IMR-90 (cell line): ENCODE results near the gene PDGFC. TPM values are rescaled to one million over a fixed set of nuclear protein-coding genes. Genes with fewer than 3 reads are reported as not detected.

ENCODE experiments used
- ATAC-seq: fragments of 200-7000 bp; cut with Tn5 transposase; 2 replicates; pipeline ENCODE4 v1.9.1; 2020; ENCODE audit warnings: low read depth, mild to moderate bottlenecking, moderate library complexity
- BruUV-seq: library from RNA; stranded (reverse); fragments of 400-500 nt; replicated peaks from 2 replicates; lab custom pipeline; 2021; lab: Mats Ljungman, UMichigan
- CTCF ChIA-PET: fragments of 300-600 bp; formaldehyde crosslinking; extraction: SDS; loops from one replicate; lab custom pipeline; 2021; ENCODE audit warnings: antibody characterized with exemption; lab: Yijun Ruan, JAX
- POLR2A ChIA-PET: fragments of 300-600 bp; sonication (Branson Sonifier 250); formaldehyde crosslinking; loops from one replicate; lab custom pipeline; 2022; ENCODE audit warnings: antibody characterized with exemption; ENCODE audit not compliant: unreplicated experiment; lab: Charles Lee
- DNase-seq: peaks from one replicate; pipeline ENCODE4 v3.0.0; 2013
- H2AFZ ChIP-seq: replicated peaks from 2 replicates; pipeline ENCODE3; 2013; ENCODE audit warnings: low read length, mild to moderate bottlenecking; ENCODE audit not compliant: poor library complexity
- H2AK5ac ChIP-seq: 2 replicates; pipeline ENCODE4 v1.6.1; 2013; ENCODE audit warnings: low read depth, low read length, inconsistent platforms
- H2AK9ac ChIP-seq: replicated peaks from 2 replicates; pipeline ENCODE3; 2013; ENCODE audit warnings: mild to moderate bottlenecking, low read depth, low read length, moderate library complexity; ENCODE audit not compliant: poor library complexity
- H2BK120ac ChIP-seq: 2 replicates; pipeline ENCODE4 v1.6.1; 2013; ENCODE audit warnings: low read depth, low read length, inconsistent platforms
- H2BK15ac ChIP-seq: 3 replicates; pipeline ENCODE4 v1.6.1; 2013; ENCODE audit warnings: low read depth, low read length, inconsistent platforms
- H2BK20ac ChIP-seq: 2 replicates; pipeline ENCODE4 v1.6.1; 2013; ENCODE audit warnings: low read depth, mild to moderate bottlenecking, inconsistent platforms, low read length, moderate library complexity
- H2BK5ac ChIP-seq: 2 replicates; pipeline ENCODE4 v1.6.1; 2013; ENCODE audit warnings: mild to moderate bottlenecking, low read depth, low read length, inconsistent platforms; ENCODE audit not compliant: poor library complexity, severe bottlenecking
- H3K14ac ChIP-seq: replicated peaks from 2 replicates; pipeline ENCODE4 v1.6.1; 2013; ENCODE audit warnings: low read depth, low read length, inconsistent platforms
- H3K18ac ChIP-seq: 2 replicates; pipeline ENCODE4 v1.6.1; 2013; ENCODE audit warnings: low read depth, low read length, control low read depth
- H3K23ac ChIP-seq: 2 replicates; pipeline ENCODE4 v1.6.1; 2013; ENCODE audit warnings: low read depth, low read length, inconsistent platforms
- H3K27ac ChIP-seq: 2 replicates; pipeline ENCODE4 v1.5.1; 2013; ENCODE audit warnings: mild to moderate bottlenecking, control low read depth, low read length; ENCODE audit not compliant: insufficient read depth
- H3K27me3 ChIP-seq: 2 replicates; pipeline ENCODE4 v1.6.1; 2013; ENCODE audit warnings: low read length; ENCODE audit not compliant: control insufficient read depth, insufficient read depth
- H3K36me3 ChIP-seq: 2 replicates; pipeline ENCODE4 v1.6.1; 2013; ENCODE audit warnings: low read length, mixed read lengths; ENCODE audit not compliant: control insufficient read depth, insufficient read depth
- H3K4ac ChIP-seq: 2 replicates; pipeline ENCODE4 v1.6.1; 2013; ENCODE audit warnings: low read depth, low read length, inconsistent platforms
- H3K4me1 ChIP-seq: 2 replicates; pipeline ENCODE4 v1.6.1; 2013; ENCODE audit warnings: low read length, mixed read lengths; ENCODE audit not compliant: control insufficient read depth, insufficient read depth
- H3K4me2 ChIP-seq: 2 replicates; pipeline ENCODE4 v1.6.1; 2013; ENCODE audit warnings: low read depth, mild to moderate bottlenecking, control low read depth, low read length, moderate library complexity
- H3K4me3 ChIP-seq: 2 replicates; pipeline ENCODE4 v1.5.1; 2013; ENCODE audit warnings: low read depth, mild to moderate bottlenecking, control low read depth, low read length, moderate library complexity; ENCODE audit not compliant: insufficient read depth
- H3K56ac ChIP-seq: 2 replicates; pipeline ENCODE4 v1.6.1; 2013; ENCODE audit warnings: low read length, inconsistent platforms; ENCODE audit not compliant: insufficient read depth; ENCODE audit errors: extremely low read depth
- H3K79me1 ChIP-seq, 2 experiments: 2 replicates each; pipeline ENCODE4 v1.6.1; 2013; ENCODE audit warnings: low read length in 2 of 2, inconsistent platforms in 1 of 2, low read depth in 1 of 2
- H3K9ac ChIP-seq: 2 replicates; pipeline ENCODE4 v1.6.1; 2013; ENCODE audit warnings: low read depth, low read length, control low read depth
- H3K9me1 ChIP-seq: 2 replicates; pipeline ENCODE4 v1.6.1; 2013; ENCODE audit warnings: low read length, inconsistent platforms; ENCODE audit not compliant: insufficient read depth
- H3K9me3 ChIP-seq: 2 replicates; pipeline ENCODE4 v1.6.1; 2013; ENCODE audit warnings: low read length; ENCODE audit not compliant: control insufficient read depth, insufficient read depth
- H4K20me1 ChIP-seq: 2 replicates; pipeline ENCODE4 v1.6.1; 2013; ENCODE audit warnings: low read length, inconsistent platforms; ENCODE audit not compliant: insufficient read depth
- H4K5ac ChIP-seq: 2 replicates; pipeline ENCODE4 v1.6.1; 2013; ENCODE audit warnings: mild to moderate bottlenecking, low read depth, low read length, control low read depth
- H4K8ac ChIP-seq, 2 experiments: 2 replicates each; pipeline ENCODE4 v1.6.1; 2013; ENCODE audit warnings: low read depth in 2 of 2, low read length in 2 of 2, control low read depth in 1 of 2, inconsistent platforms in 1 of 2
- H4K91ac ChIP-seq: 2 replicates; pipeline ENCODE4 v1.6.1; 2013; ENCODE audit warnings: low read depth, low read length, inconsistent platforms; ENCODE audit not compliant: insufficient read depth
- BHLHE40 ChIP-seq: fragments of 150-350 bp; IDR thresholded peaks from 2 replicates; pipeline ENCODE4 v1.6.1; 2016; ENCODE audit warnings: mild to moderate bottlenecking, low read depth, low read length
- CEBPB ChIP-seq: IDR thresholded peaks from 2 replicates; pipeline ENCODE4 v1.6.1; 2012; ENCODE audit warnings: low read depth, low read length, improper control_type of control experiment
- CHD1 ChIP-seq: IDR thresholded peaks from 2 replicates; pipeline ENCODE4 v1.6.1; 2012; ENCODE audit warnings: low read depth, low read length, improper control_type of control experiment
- FOS ChIP-seq: fragments of 150-350 bp; IDR thresholded peaks from 2 replicates; pipeline ENCODE4 v1.6.1; 2016; ENCODE audit warnings: low read depth, low read length
- NFE2L2 ChIP-seq: fragments of 150-350 bp; IDR thresholded peaks from 2 replicates; pipeline ENCODE4 v1.6.1; 2016; ENCODE audit warnings: low read depth, mild to moderate bottlenecking, low read length
- RCOR1 ChIP-seq: IDR thresholded peaks from 2 replicates; pipeline ENCODE4 v1.6.1; 2012; ENCODE audit warnings: mild to moderate bottlenecking, low read length, improper control_type of control experiment; ENCODE audit not compliant: insufficient replicate concordance
- SMC3 ChIP-seq: fragments of 150-350 bp; IDR thresholded peaks from 2 replicates; pipeline ENCODE4 v1.6.1; 2016; ENCODE audit warnings: low read depth, mild to moderate bottlenecking, antibody characterized with exemption, low read length, moderate library complexity
- WGBS, 2 experiments: methylation state at CpG; one replicate each; pipeline versions ENCODE4 v1.1.5 to v1.1.7; 2013; ENCODE audit warnings: missing lambda C conversion rate in 2 of 2; ENCODE audit not compliant: insufficient read length in 1 of 2; ENCODE audit errors: extremely low coverage in 2 of 2; 5-methylcytosine and 5-hydroxymethylcytosine counted together
- dilution Hi-C: fragments of 300-500 bp; cut with HindIII; formaldehyde crosslinking; loops from one replicate; pipeline ENCODE4 v1.14.3; 2018; ENCODE audit warnings: low sequenced_read_pairs; ENCODE audit not compliant: unreplicated experiment
- in situ Hi-C: fragments of 300-500 bp; cut with MboI; formaldehyde crosslinking; loops from 3 replicates; pipeline ENCODE4 v1.14.3; 2019; ENCODE audit warnings: low sequenced_read_pairs, inconsistent platforms, mixed read lengths
- intact Hi-C: fragments of 100-400 bp; cut with micrococcal nuclease; formaldehyde crosslinking; loops from 2 replicates; pipeline ENCODE4 v1.10.0; 2022
- polyA plus RNA-seq, 3 experiments: library from polyadenylated mRNA; depleted of rRNA; stranded (reverse); fragments of >200 nt; gene quantifications; 2 replicates each; pipeline ENCODE4 v1.2.3, GENCODE V29; 2012; ENCODE audit warnings: low replicate concordance in 1 of 3
- total RNA-seq: library from RNA; depleted of rRNA; stranded (reverse); fragments of >200 nt; gene quantifications from 2 replicates; pipeline ENCODE4 v1.2.3, GENCODE V29; 2012
- TF ChIP-seq, protein P1 (sequence below): fragments of 150-350 bp; IDR thresholded peaks from 2 replicates; pipeline ENCODE4 v1.6.1; 2016; ENCODE audit warnings: low read depth, mild to moderate bottlenecking, low read length, moderate library complexity, borderline replicate concordance

Gene PDGFC
- total and polyA plus RNA-seq, 2 of the 4 experiments (the other 2 are of a cell fraction) = 19.8 to 90.7 TPM

GRCh38 chr4:156827519-156827918 lies 144.1 kb downstream of the PDGFC start:
- no peak overlapping the region for H3K4ac ChIP-seq
- H4K8ac ChIP-seq = no peak overlapping the region
- H3K4me3 ChIP-seq = no peak overlapping the region
- no peak overlapping the region for H3K27ac ChIP-seq
- no peaks in the 10 kb centered on the region for H3K9me1 ChIP-seq
- peaks cover 2% of the 10 kb centered on the region; the same call in 1 of the 2 replicates for H3K4me1 ChIP-seq
- no peak overlapping the region for H3K14ac ChIP-seq
- BruUV-seq = no TSS peak
- DNase-seq (no peak), ATAC-seq (no peak)
- CTCF ChIA-PET = no interaction called here
- H3K18ac ChIP-seq = no peak overlapping the region
- H3K9me3 ChIP-seq = no peaks in the 10 kb centered on the region
- no CpG with 5 or more reads among the region's 2 CpGs for WGBS, 2 experiments
- H2AK9ac ChIP-seq = no peak overlapping the region
- H3K56ac ChIP-seq = no peak overlapping the region
- H3K36me3 ChIP-seq = no peaks in the 10 kb centered on the region
- intact Hi-C loops = no loop called here
- H2AFZ ChIP-seq = no peak overlapping the region
- H3K27me3 ChIP-seq = no peaks in the 10 kb centered on the region
- TF ChIP-seq CHD1 (no peak), SMC3 (no peak), RCOR1 (no peak), FOS (no peak), CEBPB (peak; percentile 82), BHLHE40 (no peak), NFE2L2 (no peak)
- TF ChIP-seq, protein P1, sequence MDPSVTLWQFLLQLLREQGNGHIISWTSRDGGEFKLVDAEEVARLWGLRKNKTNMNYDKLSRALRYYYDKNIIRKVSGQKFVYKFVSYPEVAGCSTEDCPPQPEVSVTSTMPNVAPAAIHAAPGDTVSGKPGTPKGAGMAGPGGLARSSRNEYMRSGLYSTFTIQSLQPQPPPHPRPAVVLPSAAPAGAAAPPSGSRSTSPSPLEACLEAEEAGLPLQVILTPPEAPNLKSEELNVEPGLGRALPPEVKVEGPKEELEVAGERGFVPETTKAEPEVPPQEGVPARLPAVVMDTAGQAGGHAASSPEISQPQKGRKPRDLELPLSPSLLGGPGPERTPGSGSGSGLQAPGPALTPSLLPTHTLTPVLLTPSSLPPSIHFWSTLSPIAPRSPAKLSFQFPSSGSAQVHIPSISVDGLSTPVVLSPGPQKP = no peak
- peaks cover 9 to 24% of the 10 kb centered on the region in 2 experiments; a peak in 3 of 4 replicates for H3K79me1 ChIP-seq
- no peak overlapping the region for H3K9ac ChIP-seq
- no peak overlapping the region for H2BK120ac ChIP-seq
- H4K5ac ChIP-seq = no peak overlapping the region
- no peaks in the 10 kb centered on the region for H4K20me1 ChIP-seq
- dilution Hi-C loops = no loop called here
- H2BK20ac ChIP-seq = no peak overlapping the region
- H3K23ac ChIP-seq = no peak overlapping the region
- POLR2A ChIA-PET = no interaction called here
- H4K91ac ChIP-seq = no peak overlapping the region
- H2BK5ac ChIP-seq = no peak overlapping the region
- in situ Hi-C loops = no loop called here
- H3K4me2 ChIP-seq = no peak overlapping the region
- no peak overlapping the region for H2AK5ac ChIP-seq
- no peak overlapping the region for H2BK15ac ChIP-seq
